Measurements from ENCODE around the gene PRODH2.
"Not testable (repeated sequence)": the region's sequence is repeated elsewhere in the genome, so short reads cannot be mapped to it uniquely, and the experiment has no call there.

The PRODH2 gene

GRCh38 chr19:35843676-35844481, 31.2 kb upstream of the PRODH2 start:
- DNase-seq = no peak

- no peak for DNase-seq
Observed at GRCh38 chr19:35842666-35843272, 30.1 kb upstream of the PRODH2 start.

DNA sequence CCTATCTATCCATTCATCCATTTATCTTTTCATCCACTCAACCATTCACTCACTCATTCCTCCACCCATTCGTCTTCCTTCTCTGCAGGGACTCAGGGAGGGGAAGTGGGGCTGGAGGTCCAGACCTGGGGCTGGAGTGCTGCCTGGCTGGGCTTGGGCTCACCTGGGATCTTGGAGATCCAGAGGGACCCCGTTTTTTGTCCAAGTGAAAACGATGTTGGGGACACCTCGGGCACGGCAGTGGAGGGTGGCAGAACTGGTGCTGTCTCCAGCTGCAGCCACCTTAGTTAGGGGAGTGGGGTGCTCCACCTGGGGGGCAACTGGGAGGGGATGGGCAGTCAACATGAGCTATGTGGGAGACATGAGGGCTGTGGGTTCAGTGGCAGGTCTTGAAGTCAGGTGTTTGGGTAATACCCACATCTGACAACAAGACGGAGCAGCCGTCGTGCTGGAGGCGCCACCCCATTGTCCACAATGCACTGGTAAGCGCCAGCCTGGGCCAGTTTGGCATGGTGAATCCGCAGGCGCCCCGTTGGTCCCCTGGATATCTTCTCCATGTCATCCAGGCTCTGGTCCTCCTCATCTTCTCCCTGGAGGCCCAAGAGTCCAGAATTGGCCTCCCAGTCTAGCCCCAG, 29.4 kb upstream of the PRODH2 start:
- DNase-seq = no peak

GRCh38 chr19:35836096-35836495, 23.5 kb upstream of the PRODH2 start:
- DNase-seq = not testable (repeated sequence)

DNA sequence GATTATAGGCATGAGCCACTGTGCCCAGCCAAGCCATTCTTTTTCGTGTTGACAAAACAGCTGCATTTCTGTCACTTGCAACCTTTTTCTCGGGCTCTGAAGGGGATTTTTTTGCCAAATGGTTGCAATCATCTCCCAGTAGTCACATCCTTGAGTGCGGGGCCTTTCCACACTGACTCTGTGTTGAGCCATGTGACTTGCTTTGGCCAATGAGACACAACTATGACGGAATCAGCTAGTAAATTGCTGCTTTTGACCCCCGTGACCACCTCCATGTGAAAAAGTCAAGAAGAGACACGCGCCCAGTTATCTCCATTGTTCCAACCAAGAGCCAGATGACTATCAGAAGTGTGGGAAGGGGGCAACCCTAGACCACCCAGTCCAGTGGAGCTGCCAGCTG, 21.3 kb upstream of the PRODH2 start:
- DNase-seq = no peak

- no peak for DNase-seq
Observed at GRCh38 chr19:35832054-35832453, 19.4 kb upstream of the PRODH2 start.

GRCh38 chr19:35830986-35831385, 18.3 kb upstream of the PRODH2 start:
- no peak for DNase-seq

DNA sequence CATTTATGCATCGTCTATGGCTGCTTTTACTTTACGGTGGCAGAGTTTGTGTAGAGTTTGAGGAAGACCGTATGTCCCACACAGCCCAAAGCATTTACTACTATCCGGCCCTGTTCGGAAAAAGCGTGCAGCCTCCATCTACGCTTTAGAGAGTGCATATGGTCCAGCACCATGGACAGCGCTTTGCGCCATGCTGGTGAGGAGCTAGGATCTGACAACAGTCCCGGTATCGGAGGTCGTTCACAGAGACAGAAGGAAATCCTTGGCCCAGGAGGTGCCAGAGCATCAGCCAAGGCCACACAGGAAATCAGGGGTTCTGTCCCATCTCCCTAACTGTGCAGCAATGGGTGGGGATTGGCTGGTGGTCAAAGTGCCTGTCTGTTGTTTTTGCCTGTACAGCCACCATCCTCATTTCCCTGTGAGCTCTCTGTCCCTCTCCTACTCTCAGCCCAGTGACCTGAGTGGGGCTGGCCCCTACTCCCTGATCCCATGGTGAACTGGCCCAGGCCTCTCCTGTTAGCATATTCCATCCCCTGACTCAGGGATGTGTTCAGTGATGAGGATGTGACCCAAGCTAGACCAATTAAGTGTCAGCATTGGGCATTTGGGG, 16.2 kb upstream of the PRODH2 start:
- peak; percentile 38 for DNase-seq

- DNase-seq = no peak
Observed at GRCh38 chr19:35824150-35824549, 11.5 kb upstream of the PRODH2 start.

DNA sequence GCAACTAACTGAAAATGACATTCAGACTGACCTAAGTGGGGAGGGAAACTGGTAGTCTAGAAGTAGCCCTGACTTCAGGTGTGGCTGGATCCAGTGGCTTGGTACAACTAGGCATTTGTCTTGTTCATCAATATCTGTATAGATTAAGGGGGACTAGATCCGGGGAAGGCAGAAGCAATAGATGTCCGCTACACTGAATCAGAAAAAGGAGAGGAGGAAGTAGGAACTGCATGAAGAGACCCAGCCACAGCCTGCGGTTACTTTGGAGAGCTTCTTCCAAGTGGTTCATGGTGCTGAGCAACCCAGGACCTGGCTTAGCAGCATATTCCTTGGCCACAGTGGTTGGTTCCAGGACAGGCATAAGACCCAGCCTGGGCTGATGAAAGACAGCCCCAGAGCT, 9.9 kb upstream of the PRODH2 start:
- no peak for DNase-seq

GRCh38 chr19:35818445-35818844, 5.8 kb upstream of the PRODH2 start:
- DNase-seq = no peak

DNA sequence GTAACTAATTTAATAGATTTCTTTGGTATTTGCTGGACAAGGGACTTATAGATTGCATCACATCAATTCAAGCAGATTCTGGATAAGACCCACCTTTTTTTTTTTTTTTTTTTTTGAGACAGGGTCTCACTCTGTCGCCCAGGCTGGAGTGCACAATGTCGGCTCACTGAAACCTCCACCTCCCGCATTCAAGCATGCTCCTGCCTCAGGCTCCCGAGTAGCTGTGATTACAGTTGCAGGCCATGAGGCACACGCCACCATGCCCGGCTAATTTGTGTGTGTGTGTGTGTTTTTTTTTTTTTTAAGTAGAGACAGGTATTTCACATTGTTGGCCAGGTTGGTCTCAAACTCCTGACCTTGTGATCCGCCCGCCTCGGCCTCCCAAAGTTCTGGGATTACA, 4.2 kb upstream of the PRODH2 start:
- no peak for DNase-seq

DNA sequence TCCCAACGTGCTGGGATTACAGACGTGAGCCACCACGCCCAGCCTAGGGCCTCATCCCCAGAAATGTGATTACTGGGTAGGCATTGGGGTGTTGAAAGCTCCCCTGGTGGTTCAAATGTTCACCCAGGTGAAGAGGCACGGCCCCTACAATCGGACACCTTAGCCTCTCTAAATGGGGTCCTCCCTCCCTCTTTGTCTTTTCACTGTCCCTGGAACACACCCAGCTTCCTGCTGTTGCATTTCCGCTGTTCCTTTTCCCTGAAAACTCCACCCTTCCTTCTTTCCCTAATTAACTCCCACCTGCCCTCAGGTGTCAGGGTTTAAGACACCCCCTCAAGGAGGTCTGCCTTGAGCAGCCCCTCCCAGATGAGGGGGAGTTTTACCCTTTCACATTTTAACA, 3.6 kb upstream of the PRODH2 start:
- no peak for DNase-seq

DNA sequence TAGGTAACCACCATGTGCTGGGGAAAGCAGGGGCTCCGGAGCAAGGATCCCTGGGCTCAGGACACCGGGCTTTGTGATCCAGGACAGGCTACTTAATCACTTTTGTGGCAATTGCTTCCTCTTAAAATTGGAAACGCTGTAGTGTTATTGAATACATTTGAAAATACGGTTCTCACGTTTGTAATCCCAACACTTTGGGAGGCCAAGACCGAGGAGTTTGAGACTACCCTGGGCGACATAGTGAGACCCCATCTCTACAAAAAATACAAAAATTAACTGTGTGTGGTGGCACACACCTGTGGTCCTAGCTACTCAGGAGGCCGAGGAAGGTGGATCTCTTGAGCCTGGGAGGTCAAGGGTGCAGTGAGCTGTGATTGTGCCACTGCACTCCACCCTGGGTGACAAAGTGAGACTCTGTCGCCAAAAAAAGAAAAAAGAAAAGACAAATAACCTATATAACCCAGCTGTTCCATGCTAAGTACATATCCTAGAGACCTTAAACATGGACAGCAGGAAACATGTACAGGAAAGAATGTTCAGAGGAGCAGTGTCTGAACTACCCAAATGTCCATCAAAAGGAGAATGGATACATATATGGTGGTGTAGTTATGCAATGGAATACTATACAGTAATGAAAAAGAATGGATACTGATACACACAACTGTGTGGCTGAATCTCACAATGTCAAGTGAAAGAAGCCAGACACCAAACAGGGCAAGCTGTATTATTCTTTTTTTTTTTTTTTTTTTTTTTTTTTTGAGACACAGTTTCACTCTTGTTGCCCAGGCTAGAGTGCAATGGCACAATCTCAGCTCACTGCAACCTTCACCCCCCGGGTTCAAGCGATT, 622 bp upstream of the PRODH2 start:
- no peak for DNase-seq

- no peak for DNase-seq
Observed at GRCh38 chr19:35811317-35812219, 1.1 kb downstream of the PRODH2 start.

DNA sequence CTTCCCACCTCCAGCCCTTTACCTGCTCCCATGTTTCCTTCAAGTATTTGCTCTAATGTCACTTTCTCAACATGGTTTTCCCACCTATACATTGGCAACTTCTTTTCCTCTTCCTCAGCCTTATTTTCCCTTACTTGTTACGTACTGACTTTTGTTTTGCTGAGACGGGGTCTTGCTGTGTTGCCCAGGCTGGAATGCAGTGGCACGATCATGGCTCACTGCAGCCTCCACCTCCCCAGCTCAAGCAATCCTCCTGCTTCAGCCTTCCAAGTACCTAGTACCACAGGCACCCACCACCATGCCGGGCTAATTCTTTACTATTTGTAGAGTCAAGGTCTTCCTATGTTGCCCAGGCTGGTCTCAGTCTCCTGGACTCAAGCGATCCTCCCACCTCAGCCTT, 5.0 kb downstream of the PRODH2 start:
- no peak for DNase-seq

DNA sequence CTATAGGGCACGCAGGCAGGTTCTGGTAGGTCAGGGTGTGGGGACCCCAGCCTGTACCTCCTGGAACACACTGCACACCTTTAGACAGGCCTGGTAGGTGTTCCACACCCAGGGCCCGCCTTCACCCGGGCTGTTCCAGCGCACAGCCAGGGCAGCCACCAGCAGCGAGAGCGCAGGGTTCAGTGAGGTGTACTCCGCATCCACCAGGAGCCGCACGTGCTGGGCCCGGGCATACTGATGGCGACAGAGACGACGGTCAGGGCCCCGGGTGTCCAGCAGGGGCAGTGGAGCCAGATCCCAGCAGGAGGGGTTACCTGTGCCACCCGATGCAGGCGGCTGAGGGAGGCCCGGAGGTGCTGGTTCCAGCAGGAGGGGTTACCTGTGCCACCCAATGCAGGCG, 6.0 kb downstream of the PRODH2 start:
- DNase-seq = no peak

DNA sequence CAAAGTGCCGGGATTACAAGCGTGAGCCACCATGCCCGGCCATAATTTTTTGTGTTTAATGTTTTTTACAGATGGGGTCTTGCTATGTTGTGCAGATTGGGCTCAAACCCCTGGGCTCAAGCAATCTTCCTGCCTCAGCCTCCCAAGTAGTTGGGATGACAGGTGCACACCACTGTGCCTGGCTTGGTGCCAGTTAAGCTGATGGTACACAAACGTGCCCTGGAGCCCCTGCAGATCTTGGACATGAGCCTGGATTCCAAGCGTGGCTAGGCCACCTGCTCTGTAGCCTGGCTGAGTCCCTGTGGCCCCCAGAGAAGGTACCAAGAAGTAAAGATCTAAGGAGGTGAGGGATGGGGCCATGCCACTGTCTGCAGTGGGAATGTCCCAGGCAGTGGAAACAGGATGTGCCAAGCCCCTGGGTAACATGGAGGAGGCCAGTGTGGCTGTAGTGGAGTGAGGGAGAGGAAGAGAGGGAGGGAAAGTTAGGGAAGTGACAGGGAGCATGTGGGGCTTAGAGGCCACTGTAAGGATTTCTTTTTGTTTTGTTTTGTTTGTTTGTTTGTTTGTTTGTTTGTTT, 7.0 kb downstream of the PRODH2 start:
- DNase-seq = no peak

DNA sequence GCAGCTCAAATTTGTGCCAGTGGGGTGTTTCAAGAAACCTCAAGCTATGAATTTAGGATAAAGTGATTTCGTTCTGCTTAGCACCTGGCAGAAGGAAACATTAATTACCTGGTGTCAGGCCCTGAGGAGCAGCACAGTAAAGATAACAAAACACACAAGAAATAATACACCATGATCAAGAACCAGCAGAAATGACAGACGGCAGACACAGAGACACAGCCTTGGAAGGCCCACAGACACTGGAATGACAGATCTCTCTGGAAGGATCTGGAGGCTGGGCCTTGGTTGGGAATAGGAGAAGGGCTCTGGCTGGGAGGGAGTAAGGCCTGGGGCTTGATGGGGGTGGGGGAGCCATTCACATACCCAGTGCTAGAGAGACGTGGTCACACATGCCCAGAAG, 10.8 kb downstream of the PRODH2 start:
- no peak for DNase-seq

DNA sequence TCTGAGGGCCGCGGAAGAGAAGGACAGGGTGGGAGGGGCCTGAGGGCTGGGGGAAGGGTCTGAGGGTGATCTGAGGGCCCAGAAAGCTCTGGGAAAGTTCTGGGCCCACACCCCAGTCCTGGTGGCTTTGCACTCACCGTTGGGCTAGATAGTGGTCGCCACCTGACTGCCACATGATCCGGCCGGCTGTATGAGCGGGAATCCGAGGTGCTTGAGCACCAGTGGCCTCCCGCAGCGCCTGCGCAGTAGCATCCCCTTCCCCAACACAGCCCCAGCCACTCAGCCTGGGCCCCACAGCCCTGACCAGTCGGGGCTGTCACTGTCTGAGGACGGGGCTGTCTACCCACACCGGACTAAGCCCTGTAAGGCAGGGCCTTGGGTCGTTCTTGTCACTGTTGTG, 15.0 kb downstream of the PRODH2 start:
- no peak for DNase-seq
